C4-2B (cell line): Measurements from ENCODE around the gene B4GALNT4.

Source experiments
- H3K27ac ChIP-seq: fragments of 450-650 bp; 2 replicates; pipeline ENCODE4 v1.5.1; 2017
- ZFX ChIP-seq: fragments of 450-650 bp; IDR thresholded peaks from 2 replicates; pipeline ENCODE4 v1.6.1; 2017
- TF ChIP-seq, protein P1 (sequence below): fragments of 450-650 bp; conservative IDR thresholded peaks from 2 replicates; pipeline ENCODE4 v1.5.1; 2017; ENCODE audit warnings: mild to moderate bottlenecking

B4GALNT4 gene

GRCh38 chr11:364991-365725, 4.1 kb upstream of the B4GALNT4 start:
- no peak overlapping the region for H3K27ac ChIP-seq
- no peak for TF ChIP-seq ZFX
- TF ChIP-seq, protein P1, sequence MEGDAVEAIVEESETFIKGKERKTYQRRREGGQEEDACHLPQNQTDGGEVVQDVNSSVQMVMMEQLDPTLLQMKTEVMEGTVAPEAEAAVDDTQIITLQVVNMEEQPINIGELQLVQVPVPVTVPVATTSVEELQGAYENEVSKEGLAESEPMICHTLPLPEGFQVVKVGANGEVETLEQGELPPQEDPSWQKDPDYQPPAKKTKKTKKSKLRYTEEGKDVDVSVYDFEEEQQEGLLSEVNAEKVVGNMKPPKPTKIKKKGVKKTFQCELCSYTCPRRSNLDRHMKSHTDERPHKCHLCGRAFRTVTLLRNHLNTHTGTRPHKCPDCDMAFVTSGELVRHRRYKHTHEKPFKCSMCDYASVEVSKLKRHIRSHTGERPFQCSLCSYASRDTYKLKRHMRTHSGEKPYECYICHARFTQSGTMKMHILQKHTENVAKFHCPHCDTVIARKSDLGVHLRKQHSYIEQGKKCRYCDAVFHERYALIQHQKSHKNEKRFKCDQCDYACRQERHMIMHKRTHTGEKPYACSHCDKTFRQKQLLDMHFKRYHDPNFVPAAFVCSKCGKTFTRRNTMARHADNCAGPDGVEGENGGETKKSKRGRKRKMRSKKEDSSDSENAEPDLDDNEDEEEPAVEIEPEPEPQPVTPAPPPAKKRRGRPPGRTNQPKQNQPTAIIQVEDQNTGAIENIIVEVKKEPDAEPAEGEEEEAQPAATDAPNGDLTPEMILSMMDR, result no peak

DNA sequence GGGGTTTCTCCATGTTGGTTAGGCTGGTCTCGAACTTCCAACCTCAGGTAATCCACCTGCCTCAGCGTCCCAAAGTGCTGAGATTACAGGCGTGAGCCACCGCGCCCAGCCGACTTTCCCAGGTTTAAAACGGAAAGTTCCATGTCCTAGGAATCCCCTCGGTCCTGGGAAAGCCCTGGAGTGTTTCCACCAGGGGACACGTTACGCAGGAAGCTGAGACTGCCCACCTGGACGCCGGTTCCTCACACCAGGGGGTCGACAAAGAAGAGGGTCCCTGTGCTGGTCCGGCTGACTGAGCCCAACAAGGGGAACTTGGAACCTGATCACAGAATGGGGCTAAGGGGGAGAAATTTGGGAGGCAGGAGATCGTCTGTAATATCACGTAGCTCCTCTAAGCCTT, 3.5 kb upstream of the B4GALNT4 start:
- TF ChIP-seq ZFX, result no peak
- TF ChIP-seq, protein P1, result no peak
- no peak overlapping the region for H3K27ac ChIP-seq

GRCh38 chr11:367956-368413, 1.3 kb upstream of the B4GALNT4 start:
- TF ChIP-seq, protein P1, result no peak
- no peak for TF ChIP-seq ZFX

GRCh38 chr11:368414-369335, 624 bp upstream of the B4GALNT4 start:
- H3K27ac ChIP-seq, result no peak overlapping the region
- TF ChIP-seq, protein P1, result no peak

More at GRCh38 chr11:367956-368413, 1.3 kb upstream of the B4GALNT4 start:
- H3K27ac ChIP-seq, result no peak overlapping the region

DNA sequence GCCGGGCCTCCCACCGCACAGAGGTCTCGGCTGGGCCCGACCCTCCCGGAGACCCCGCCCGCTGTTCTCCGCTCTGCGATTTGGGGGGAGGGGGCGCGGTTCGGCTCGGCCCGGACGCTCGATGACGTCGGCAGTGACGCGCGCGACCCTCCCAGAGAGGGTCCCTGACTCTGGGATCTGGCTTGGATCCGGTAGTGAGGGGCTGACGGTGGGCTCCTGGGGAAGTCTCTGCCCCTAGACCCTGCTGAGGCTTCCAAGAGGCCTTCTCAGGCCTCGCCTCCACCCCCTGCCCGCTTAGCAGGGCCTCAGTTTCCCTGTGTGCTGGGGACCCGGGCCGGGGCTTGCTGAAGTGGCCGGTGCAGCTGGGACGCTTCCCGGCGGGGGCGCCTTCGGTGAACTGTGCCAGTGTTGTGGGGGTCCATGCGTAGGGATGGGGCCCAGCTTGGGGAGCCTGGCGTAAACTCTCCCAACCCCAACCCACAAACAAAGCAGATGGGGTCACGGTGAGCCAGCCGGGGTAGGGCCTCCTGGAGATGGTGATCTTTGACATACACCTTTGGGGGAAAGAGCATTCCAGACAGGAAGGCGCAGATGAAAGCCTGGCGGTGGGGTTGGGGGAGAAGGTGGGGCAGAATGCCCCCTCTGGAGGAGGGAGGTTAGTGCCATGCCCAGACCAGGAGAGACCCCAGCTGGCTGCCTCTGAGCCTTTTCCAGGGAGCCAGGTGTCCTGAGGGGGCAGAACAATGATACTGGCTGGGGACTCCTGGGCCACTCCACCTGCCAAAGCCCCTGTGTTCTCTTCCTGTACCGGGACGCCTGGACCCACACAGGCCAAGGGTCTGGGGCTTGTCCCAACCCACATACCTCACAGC, 1.0 kb downstream of the B4GALNT4 start:
- TF ChIP-seq, protein P1, result no peak
- TF ChIP-seq ZFX, result no peak
- H3K27ac ChIP-seq, result peak overlapping the region; percentile 43

- H3K27ac ChIP-seq, result no peak overlapping the region
- TF ChIP-seq ZFX, result no peak
- TF ChIP-seq, protein P1, result no peak
Measured at GRCh38 chr11:371051-371450, 1.8 kb downstream of the B4GALNT4 start.
